Testis (tissue), 2 donors: ENCODE data around the gene UCP3.

ENCODE experiments used
- POLR2A ChIP-seq: fragments of 450-650 bp; IDR thresholded peaks from one replicate; pipeline ENCODE4 v1.6.1; 2017; ENCODE audit warnings: antibody characterized with exemption, mild to moderate bottlenecking, moderate library complexity
- TF ChIP-seq, protein P1 (sequence below), 3 experiments: fragments of 450-650 bp in 2 of 3; fragments of 200-600 bp in 1 of 3; sonication (generic) in 1 of 3; IDR thresholded peaks; one replicate each; pipeline ENCODE4 v1.5.1; 2016 to 2019; ENCODE audit warnings: antibody characterized with exemption in 3 of 3, mild to moderate bottlenecking in 2 of 3, moderate library complexity in 1 of 3

DNA sequence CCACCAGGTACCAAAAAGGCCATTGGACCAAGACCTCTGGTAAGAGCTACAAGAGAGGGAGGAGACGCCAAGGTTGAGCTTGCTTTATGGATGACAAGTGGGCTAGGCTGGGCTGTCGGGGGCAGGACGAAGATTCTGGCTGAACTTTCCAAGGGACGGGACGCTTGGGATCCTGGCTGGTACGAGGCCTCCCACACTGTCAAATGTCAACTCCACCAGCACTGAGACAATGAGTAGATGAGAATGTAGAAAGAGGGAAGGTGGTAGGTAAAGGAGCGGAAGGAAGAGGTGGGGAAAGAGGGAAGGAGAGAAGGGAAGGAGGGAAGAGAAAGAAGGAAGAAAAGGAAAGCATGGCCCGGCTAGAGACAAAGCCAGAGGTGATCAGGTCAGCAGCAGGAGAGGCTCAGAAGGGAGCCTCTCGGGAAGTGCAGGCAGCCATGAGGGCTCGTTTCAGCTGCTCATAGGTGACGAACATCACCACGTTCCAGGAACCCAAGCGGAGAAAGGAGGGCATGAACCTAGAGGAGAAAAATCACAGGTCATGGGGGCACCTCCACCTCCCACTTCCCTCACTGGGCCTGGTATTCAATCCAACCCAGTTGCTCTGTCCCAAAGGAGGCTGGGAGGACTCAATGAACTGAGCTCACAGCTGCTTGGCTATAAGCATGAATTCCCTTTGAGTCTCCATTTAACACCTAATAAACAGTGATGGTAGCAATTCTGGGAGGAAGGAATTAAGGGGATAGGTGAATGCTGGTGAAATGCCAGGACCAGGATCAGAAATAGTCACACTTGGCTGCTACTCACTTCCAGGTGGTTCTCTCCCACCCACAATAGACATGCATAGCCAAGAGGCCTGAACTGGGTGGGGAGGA is 34.0 kb downstream of the UCP3 start:
- TF ChIP-seq, protein P1, sequence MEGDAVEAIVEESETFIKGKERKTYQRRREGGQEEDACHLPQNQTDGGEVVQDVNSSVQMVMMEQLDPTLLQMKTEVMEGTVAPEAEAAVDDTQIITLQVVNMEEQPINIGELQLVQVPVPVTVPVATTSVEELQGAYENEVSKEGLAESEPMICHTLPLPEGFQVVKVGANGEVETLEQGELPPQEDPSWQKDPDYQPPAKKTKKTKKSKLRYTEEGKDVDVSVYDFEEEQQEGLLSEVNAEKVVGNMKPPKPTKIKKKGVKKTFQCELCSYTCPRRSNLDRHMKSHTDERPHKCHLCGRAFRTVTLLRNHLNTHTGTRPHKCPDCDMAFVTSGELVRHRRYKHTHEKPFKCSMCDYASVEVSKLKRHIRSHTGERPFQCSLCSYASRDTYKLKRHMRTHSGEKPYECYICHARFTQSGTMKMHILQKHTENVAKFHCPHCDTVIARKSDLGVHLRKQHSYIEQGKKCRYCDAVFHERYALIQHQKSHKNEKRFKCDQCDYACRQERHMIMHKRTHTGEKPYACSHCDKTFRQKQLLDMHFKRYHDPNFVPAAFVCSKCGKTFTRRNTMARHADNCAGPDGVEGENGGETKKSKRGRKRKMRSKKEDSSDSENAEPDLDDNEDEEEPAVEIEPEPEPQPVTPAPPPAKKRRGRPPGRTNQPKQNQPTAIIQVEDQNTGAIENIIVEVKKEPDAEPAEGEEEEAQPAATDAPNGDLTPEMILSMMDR (IDR thresholded peaks at IDR 0.05), result no peak
- TF ChIP-seq POLR2A, result no peak
